ENCODE results near the gene EXOC6.

The EXOC6 gene

GRCh38 chr10:93083743-93084539, 235.6 kb downstream of the EXOC6 start:
- no peak for TF ChIP-seq CTCF (conservative IDR thresholded peaks at IDR 0.05; ENCODE audit: low read length)
- DNase-seq (ENCODE audit: low read depth): no peak

GRCh38 chr10:93085272-93085859, 237.0 kb downstream of the EXOC6 start:
- TF ChIP-seq CTCF (conservative IDR thresholded peaks at IDR 0.05; ENCODE audit: low read length): no peak
- no peak for DNase-seq (ENCODE audit: low read depth)
- no peak overlapping the region for H3K4me3 ChIP-seq (ENCODE audit: low read length)

More at GRCh38 chr10:93083743-93084539, 235.6 kb downstream of the EXOC6 start:
- H3K4me3 ChIP-seq (ENCODE audit: low read length): no peak overlapping the region

- no peak overlapping the region for H3K4me3 ChIP-seq (ENCODE audit: low read length)
- DNase-seq (ENCODE audit: low read depth): no peak
- TF ChIP-seq CTCF (conservative IDR thresholded peaks at IDR 0.05; ENCODE audit: low read length): no peak
These were observed 238.0 kb downstream of the EXOC6 start for GRCh38 chr10:93086289-93086688.

GRCh38 chr10:93087846-93088245, 239.5 kb downstream of the EXOC6 start:
- H3K4me3 ChIP-seq (ENCODE audit: low read length): no peak overlapping the region
- no peak for DNase-seq (ENCODE audit: low read depth)
- TF ChIP-seq CTCF (conservative IDR thresholded peaks at IDR 0.05; ENCODE audit: low read length): no peak

- no peak for DNase-seq (ENCODE audit: low read depth)
- TF ChIP-seq CTCF (conservative IDR thresholded peaks at IDR 0.05; ENCODE audit: low read length): no peak
- no peak overlapping the region for H3K4me3 ChIP-seq (ENCODE audit: low read length)
These were observed 240.1 kb downstream of the EXOC6 start for GRCh38 chr10:93088466-93088865.

- no peak for TF ChIP-seq CTCF (conservative IDR thresholded peaks at IDR 0.05; ENCODE audit: low read length)
- no peak overlapping the region for H3K4me3 ChIP-seq (ENCODE audit: low read length)
- no peak for DNase-seq (ENCODE audit: low read depth)
These were observed 242.3 kb downstream of the EXOC6 start for GRCh38 chr10:93090619-93091018.

- DNase-seq (ENCODE audit: low read depth): no peak
- no peak overlapping the region for H3K4me3 ChIP-seq (ENCODE audit: low read length)
- TF ChIP-seq CTCF (conservative IDR thresholded peaks at IDR 0.05; ENCODE audit: low read length): no peak
These were observed 243.6 kb downstream of the EXOC6 start for GRCh38 chr10:93091960-93092359.
